GM19043 (cell line): Measurements from ENCODE around the gene TCF12.
"Not testable (repeated sequence)": the region's sequence is repeated elsewhere in the genome, so short reads cannot be mapped to it uniquely, and the experiment has no call there.

Experiments
- ATAC-seq: cut with Tn5 transposase; IDR thresholded peaks from one replicate; pipeline ENCODE4 v1.9.1; 2021; ENCODE audit warnings: low read depth; ENCODE audit not compliant: unreplicated experiment

Gene TCF12

DNA sequence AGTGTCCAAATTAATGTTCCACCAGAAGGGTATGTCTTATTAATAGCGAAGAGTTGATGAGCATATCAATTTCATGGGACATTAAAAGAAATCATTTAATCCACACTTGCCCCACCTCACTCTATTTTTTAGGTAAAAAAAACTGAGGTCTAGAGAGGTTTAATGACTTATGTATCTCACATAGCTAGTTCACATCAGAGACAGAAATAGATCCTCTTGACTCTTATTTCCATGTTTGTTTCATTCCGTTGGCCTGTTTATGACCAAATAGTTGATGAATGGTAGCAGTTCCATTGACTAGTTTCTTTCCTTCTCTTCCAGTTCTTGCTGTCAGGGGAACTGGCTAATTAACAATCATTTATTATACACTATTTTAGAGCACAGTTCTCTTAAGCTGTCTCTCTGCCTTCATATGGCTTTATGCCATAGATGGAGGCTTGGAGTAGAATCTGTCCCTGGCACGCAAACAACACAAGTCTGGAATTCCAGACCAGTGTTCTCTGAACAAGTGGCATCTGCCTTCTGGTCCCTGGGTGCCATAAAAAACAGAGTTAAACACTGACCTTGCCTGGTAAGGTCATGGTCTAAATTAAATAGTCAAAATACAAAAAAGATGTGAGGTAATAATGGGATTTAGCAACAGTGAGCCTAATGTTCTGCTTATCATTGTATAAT lies 237.9 kb downstream of the TCF12 start:
- no peak for ATAC-seq

DNA sequence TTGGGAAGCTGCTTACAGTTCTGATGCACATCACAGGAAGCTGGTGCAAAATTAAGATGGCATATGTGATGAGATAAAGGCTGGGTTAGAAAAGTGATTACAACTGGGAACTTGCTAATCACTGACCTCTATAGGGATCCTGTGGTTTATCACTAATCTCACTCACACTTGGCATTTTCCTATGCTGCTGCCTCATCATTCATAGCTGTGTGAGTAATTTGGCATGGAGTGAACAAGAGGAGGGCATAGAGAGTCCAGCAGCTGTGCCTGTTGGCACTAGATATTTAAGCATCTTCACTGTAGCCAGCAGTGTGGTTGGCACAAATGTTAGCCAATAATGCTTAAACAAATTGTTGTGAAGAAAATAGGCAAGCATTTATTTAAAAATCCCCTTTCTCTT lies 240.1 kb downstream of the TCF12 start:
- no peak for ATAC-seq

- ATAC-seq = no peak
Observed at GRCh38 chr15:57158997-57159668, 240.7 kb downstream of the TCF12 start.

GRCh38 chr15:57159767-57160166 lies 241.3 kb downstream of the TCF12 start:
- no peak for ATAC-seq

DNA sequence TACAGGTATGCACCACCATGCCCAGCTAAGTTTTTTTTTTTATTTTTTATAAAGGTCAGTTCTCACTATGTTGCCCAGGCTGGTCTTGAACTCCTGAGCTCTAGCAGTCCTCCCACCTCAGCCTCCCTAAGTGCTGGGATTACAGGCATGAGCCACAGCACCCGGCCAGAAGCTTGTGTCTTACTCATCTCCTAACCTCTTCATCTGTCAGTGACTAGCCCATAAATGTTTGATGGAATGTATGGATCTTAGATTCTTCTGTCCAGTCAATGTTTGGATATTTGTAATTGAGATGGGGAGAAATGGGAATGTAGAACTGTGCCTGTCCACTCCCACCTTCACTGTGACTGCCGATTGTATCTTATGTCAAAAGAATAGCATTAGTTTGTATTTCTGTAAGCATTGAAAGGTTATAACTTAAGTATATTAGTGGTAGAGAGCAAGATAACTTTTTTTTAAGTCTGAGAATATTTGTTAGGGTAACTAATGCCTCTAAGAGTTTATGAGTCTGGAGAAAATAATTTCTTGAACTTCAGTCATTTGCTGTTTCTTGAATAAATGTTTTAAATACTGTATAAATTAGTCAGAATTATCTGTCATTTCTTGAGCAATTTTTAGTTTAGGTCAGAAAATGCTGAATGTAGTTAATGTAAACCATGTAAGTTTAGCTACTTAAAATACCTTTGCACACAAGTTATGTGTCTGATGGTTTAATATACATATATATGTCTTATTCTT lies 242.5 kb downstream of the TCF12 start:
- ATAC-seq = no peak

DNA sequence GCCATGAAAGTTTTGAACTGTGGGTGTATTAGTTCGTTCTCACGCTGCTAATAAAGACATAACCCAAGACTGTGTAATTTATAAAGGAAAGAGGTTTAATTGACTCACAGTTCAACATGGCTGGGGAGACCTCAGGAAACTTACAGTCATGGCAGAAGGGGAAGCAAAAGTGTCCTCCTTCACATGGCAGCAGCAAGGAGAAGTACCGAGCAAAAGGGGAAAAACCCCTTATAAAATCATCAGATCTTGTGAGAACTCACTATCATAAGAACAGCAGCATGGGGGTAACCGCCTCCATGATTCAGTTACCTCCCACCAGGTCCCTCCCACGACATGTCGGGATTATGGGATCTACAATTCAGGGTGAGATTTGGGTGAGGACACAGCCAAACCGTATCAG lies 245.8 kb downstream of the TCF12 start:
- not testable (repeated sequence) for ATAC-seq

DNA sequence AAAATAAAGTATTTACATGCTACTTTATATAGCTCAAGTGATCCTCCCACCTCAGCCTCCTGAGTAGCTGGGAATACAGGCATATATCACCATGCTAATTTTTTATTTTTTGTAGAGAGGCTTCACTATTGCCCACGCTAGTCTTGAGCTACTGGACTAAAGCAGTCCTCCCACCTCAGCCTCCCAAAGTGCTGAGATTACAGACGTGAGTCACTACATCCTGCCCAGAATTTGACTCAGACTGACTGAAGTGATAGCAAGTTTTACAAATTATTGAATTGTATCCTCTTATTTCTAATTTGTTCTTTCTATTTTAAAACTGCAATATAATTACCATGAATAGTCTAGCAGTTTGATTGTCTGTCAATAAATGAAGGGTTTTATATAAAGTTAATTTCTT lies 247.5 kb downstream of the TCF12 start:
- no peak for ATAC-seq

DNA sequence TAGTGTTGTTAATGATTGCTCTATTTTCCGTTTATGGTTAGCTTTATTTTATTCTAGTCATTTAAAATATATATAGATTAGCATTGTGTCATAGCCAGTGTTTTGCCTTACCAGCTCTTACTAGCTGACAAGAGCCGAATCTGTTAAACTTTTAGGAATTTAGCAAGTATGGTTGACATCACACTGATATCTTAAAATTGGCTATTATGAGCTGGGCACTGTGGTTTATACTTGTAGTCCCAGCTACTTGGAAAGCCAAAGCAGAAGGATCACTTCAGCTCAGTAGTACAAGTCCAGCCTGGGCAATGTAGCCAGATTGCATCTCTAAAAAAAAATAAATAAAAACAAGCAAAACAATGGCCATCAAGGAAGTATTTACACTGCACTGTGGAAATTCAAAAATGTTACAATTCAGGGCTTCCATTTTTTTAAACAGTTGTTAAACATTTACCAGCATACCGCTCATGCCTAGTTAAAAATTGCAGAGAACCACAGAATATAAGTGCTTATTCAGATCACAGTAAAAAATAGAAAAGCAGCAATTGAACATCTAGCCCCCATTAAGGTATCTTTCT lies 249.5 kb downstream of the TCF12 start:
- ATAC-seq = no peak

DNA sequence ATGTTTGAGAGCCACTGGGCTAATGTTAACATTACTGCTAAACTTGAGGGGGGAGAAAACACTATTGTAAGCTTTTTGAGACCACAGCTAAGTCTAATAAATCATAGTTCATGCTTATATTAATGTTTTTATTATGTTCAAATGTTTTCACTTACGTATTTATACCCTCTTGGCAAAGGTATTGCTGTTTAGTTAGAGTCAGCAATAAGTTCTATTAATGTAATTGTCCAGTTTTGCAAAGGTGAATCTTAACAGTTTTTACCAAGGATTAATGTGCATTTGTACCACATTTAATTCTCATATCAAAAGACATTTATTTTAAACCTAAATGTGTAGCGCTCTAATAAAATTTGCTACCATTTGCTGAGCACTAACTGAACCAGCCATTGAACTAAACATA lies 251.2 kb downstream of the TCF12 start:
- ATAC-seq = no peak

GRCh38 chr15:57171426-57171825 lies 253.0 kb downstream of the TCF12 start:
- no peak for ATAC-seq

DNA sequence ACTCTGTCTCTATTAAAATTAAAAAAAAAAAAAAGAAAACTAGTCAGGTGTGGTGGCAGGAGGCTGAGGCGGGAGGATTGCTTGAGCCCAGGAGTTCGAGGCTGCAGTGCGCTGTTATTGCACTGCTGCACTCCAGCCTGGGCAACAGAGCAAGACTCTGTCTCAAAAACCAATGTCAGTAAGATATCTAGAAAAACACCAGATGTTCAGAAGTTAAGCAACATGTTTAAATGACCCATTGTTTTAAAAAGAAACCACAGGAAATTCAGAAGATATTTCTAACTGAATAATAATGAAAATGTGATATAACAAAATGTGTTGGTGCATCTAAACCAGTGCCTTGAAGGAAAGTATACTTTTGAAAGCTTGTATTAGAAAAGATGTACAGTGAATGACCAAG lies 254.5 kb downstream of the TCF12 start:
- ATAC-seq = no peak

- no peak for ATAC-seq
Observed at GRCh38 chr15:57183041-57183440, 264.6 kb downstream of the TCF12 start.

GRCh38 chr15:57183614-57184344 lies 265.3 kb downstream of the TCF12 start:
- ATAC-seq = no peak

- ATAC-seq = no peak
Observed at GRCh38 chr15:57184502-57184901, 266.1 kb downstream of the TCF12 start.

DNA sequence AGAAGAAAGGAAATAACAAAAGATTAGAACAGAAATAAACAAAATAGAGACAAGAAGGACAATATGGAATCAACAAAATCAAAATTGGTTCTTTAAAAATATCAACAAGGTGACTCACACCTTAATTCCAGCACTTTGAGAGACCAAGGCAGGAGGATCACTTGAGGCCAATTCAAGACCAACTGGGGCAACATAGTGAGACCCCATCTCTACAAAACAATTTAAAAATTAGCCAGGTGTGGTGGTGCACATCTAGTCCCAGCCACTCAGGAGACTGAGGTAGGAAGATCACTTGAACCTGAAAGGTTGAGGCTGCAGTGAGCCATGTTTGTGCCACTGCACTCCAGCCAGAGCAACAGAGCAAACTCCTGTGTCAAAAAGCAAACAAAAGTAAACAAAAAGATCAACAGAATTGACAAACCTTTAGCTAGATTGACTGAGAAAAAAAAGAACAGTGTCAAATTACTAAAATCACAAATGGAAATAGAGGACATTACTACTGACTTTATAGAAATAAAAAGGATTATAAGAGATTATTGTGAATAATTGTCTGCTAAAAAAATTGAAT lies 267.1 kb downstream of the TCF12 start:
- ATAC-seq = no peak

- no peak for ATAC-seq
Observed at GRCh38 chr15:57189466-57189865, 271.0 kb downstream of the TCF12 start.

- ATAC-seq = no peak
Observed at GRCh38 chr15:57190208-57190607, 271.8 kb downstream of the TCF12 start.

DNA sequence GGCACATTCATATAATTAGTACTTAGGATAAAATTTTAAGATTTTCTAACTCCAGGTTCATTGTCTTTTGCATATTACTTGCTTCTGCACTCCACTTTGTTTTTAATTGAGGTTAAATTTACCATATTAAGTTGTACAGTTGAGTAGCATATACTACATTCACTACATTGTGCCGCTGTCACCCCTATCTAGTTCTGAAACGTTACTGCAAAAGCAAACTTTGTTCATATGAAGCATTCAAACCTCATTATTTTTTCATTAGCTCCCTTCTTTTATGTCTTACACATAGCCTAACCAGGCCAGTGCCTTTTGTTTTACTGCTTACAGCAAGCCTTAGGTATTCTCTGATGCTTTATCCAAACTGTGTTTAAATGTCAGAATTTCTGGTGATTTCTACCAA lies 274.7 kb downstream of the TCF12 start:
- no peak for ATAC-seq

DNA sequence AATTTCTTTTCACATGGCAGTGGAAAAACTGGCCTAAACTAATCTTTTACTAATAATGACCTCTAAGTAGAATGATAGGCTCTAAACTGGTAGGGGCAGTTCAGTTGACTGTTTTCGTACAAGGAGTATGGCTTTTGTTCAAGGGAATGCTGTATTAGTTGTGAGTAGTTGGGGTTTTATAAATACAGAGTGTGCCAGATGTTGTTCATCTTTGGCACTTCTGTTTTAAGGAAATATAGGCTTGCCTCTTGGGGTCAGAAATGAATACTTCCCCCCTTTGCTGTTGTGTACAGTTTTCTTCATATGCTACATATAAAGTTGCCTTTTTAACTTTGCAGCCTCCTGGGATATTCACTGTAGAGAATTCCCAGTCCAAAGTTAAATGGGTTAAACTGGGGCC lies 276.9 kb downstream of the TCF12 start:
- ATAC-seq = no peak

GRCh38 chr15:57196865-57197264 lies 278.4 kb downstream of the TCF12 start:
- ATAC-seq = no peak
